ENCODE data around the gene PHTF2. TPM values are rescaled to one million over a fixed set of nuclear protein-coding genes. Genes with fewer than 3 reads are reported as not detected.

Gene PHTF2
- 27.7 and 30.4 TPM in 2 replicates for total RNA-seq

GRCh38 chr7:77798394-77799077 is at the start of gene PHTF2, which contains the start of gene TMEM60:
TSS of gene PHTF2 (plus strand) at chr7:77798773.
TSS of gene TMEM60 (minus strand) at chr7:77798434. CDS start at chr7:77794373, 4,061 bp downstream.

Small RNA genes lying within 50 kb of the gene (small RNA-seq; reads per million reads assigned to genes)
- not detected for gene RF00019

Other genes starting within 250 kb of the PHTF2 start
- gene RSBN1L, start 102.3 kb upstream of the PHTF2 start, total RNA-seq, result 16.8 and 19.2 TPM in 2 replicates
- gene TMEM60, start 339 bp upstream of the PHTF2 start, total RNA-seq, result 10.5 and 15.6 TPM in 2 replicates

Measured in thoracic aorta endothelial cell (primary cell).